Activated naive CD8-positive, alpha-beta T cell treated with anti-CD3 and anti-CD28 coated beads, Interleukin-2, amount 50 U/mL, for 24 hours (primary cell): ENCODE data around the gene ATP6V0E2.
"Not testable (repeated sequence)": the region's sequence is repeated elsewhere in the genome, so short reads cannot be mapped to it uniquely, and the experiment has no call there.

ENCODE experiments used
- ATAC-seq: fragments of 150-1000 bp; cut with Tn5 transposase; one replicate; pipeline ENCODE4 v1.10.0; 2021
- DNase-seq: peaks from one replicate; pipeline ENCODE4 v3.0.0; 2021
- H3K27ac Mint-ChIP-seq: one replicate; pipeline ENCODE4 v1.8.0; 2021; ENCODE audit warnings: mild to moderate bottlenecking, mixed read lengths
- H3K27me3 Mint-ChIP-seq: one replicate; pipeline ENCODE4 v1.8.0; 2021; ENCODE audit warnings: mixed read lengths
- H3K36me3 Mint-ChIP-seq: one replicate; pipeline ENCODE4 v1.8.0; 2021; ENCODE audit warnings: low read depth, mixed read lengths
- H3K4me1 Mint-ChIP-seq: one replicate; pipeline ENCODE4 v1.8.0; 2021; ENCODE audit warnings: mixed read lengths
- H3K4me3 Mint-ChIP-seq: one replicate; pipeline ENCODE4 v1.8.0; 2021; ENCODE audit warnings: mild to moderate bottlenecking, moderate library complexity, mixed read lengths
- H3K9me3 Mint-ChIP-seq: one replicate; pipeline ENCODE4 v1.8.0; 2021; ENCODE audit warnings: mixed read lengths

ATP6V0E2 gene

GRCh38 chr7:149885191-149886017 lies 11.6 kb downstream of the ATP6V0E2 start:
- ATAC-seq (no peak), DNase-seq (no peak)
- peaks cover 11% of the 10 kb centered on the region for H3K4me1 Mint-ChIP-seq
- H3K27me3 Mint-ChIP-seq: no peaks in the 10 kb centered on the region
- no peak overlapping the region for H3K4me3 Mint-ChIP-seq
- H3K36me3 Mint-ChIP-seq: no peaks in the 10 kb centered on the region
- no peaks in the 10 kb centered on the region for H3K9me3 Mint-ChIP-seq
- no peak overlapping the region for H3K27ac Mint-ChIP-seq

- no peaks in the 10 kb centered on the region for H3K27me3 Mint-ChIP-seq
These were observed 12.2 kb downstream of the ATP6V0E2 start for GRCh38 chr7:149886018-149886415.

DNA sequence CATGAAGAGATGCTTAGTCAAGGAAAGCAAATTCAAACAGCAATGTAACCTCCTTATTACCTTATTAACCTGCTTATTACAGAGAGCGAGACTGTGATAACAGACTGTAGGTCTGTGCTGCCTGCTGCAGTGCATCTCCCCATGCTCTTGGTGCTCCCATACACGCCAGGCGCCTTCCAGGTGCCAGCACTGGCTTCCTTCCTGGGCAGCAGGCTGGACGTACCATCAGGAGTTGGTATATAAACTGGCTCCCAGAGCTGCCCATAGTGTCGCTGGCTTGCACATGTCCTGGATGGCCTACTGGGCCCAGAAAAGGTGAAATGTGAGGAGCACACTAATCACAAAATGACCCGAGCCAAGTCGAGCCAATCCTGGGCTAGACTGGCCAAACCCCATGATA lies 13.5 kb downstream of the ATP6V0E2 start:
- H3K9me3 Mint-ChIP-seq: no peaks in the 10 kb centered on the region
- H3K27me3 Mint-ChIP-seq: no peaks in the 10 kb centered on the region
- H3K27ac Mint-ChIP-seq: no peak overlapping the region
- ATAC-seq (no peak), DNase-seq (no peak)
- peaks cover 11% of the 10 kb centered on the region for H3K4me1 Mint-ChIP-seq
- no peaks in the 10 kb centered on the region for H3K36me3 Mint-ChIP-seq
- no peak overlapping the region for H3K4me3 Mint-ChIP-seq

More at GRCh38 chr7:149886018-149886415, 12.2 kb downstream of the ATP6V0E2 start:
- no peak for DNase-seq
- H3K4me3 Mint-ChIP-seq: no peak overlapping the region
- peaks cover 11% of the 10 kb centered on the region for H3K4me1 Mint-ChIP-seq
- H3K9me3 Mint-ChIP-seq: no peaks in the 10 kb centered on the region
- no peaks in the 10 kb centered on the region for H3K36me3 Mint-ChIP-seq
- ATAC-seq: no peak
- H3K27ac Mint-ChIP-seq: no peak overlapping the region

DNA sequence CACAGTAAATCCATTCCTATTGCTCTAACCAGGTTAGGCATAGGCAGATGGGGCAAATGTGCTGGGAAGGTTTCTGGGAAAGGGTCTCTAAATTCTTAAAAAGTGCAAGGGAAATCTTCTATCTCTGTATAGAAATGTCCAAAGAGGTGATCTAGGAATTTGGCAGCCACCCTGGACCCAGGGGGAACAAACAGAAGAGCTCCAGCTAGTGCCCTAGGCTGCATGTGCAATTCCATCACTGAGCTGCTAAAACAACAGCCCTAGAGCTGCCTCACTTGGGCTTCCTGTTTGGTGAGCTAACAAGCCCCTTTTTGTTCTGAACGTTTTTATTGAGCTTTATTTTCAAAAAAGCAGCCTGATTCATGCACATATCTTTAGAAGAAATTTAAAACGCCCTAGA lies 16.9 kb downstream of the ATP6V0E2 start:
- H3K27me3 Mint-ChIP-seq, H3K36me3 Mint-ChIP-seq, H3K9me3 Mint-ChIP-seq, DNase-seq, H3K4me3 Mint-ChIP-seq, ATAC-seq, H3K4me1 Mint-ChIP-seq, H3K27ac Mint-ChIP-seq: not testable (repeated sequence)

GRCh38 chr7:149894957-149895356 lies 21.2 kb downstream of the ATP6V0E2 start:
- ATAC-seq, DNase-seq, H3K9me3 Mint-ChIP-seq, H3K27ac Mint-ChIP-seq, H3K4me3 Mint-ChIP-seq, H3K27me3 Mint-ChIP-seq, H3K4me1 Mint-ChIP-seq, H3K36me3 Mint-ChIP-seq: not testable (repeated sequence)

DNA sequence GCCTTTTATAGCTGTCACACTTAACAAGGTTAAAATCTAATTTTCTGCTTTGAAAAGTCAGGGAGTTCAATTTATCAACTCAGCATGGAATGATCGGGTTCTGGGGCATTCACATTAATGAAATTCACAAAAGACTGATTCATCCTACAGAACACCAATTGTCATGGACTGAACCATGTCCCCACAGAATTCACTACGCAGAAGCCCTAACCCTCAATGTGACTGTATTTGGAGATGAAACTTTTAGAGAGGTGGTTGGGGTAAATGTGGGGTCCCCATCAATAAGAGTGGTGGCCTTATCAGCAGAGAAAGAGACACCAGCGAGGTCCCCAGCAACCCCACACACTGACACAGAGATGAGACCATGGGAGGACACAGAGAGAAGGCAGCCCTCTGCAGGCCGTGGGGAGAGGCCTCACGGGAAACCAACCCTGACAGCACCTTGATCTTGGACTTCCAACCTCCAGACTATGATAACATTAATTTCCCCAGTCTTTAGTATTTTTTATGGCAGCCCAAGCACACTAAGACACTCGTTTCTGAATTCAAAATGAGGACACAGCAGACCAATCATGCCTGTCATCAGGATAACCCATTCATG lies 34.1 kb downstream of the ATP6V0E2 start:
- ATAC-seq, DNase-seq, H3K36me3 Mint-ChIP-seq, H3K9me3 Mint-ChIP-seq, H3K4me1 Mint-ChIP-seq, H3K27ac Mint-ChIP-seq, H3K27me3 Mint-ChIP-seq, H3K4me3 Mint-ChIP-seq: not testable (repeated sequence)

DNA sequence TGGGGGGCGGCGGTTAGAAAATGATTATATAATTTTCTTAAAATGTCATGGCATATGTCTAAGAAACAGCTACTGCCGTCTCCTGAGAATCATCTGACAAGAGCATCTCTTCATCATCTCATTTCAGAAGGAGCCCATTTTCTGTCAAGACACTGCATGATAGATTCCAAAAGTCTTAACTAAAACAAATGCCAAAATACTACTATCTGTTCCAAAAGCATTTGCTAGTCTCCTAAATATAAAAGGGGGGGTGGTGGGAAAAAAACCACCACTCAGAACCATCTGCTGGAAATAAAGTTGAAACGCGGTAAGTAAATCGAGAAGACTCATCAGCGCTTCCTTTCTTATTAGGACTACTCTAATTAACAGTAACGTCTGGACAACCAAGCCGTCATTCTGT lies 36.5 kb downstream of the ATP6V0E2 start:
- not testable (repeated sequence) for H3K27me3 Mint-ChIP-seq, ATAC-seq

DNA sequence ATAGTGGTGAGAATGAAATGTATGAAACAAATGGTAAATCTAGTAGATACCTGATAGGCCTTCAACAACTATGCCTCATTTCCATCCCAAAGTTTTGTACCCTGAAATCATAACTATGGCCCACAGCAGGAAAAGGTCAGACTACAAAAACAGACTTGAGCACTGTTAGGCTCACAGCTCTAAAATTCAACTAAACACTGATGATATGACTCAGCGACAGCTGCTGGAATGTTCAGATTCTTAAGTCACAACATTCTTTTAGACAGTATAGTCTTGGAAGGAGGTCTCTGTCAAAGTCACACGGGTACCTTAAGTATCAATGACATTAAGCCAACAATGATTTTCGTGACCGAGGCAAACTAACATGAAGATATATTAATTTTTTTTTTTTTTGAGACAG lies 38.4 kb downstream of the ATP6V0E2 start:
- not testable (repeated sequence) for H3K4me1 Mint-ChIP-seq, ATAC-seq, H3K27ac Mint-ChIP-seq, H3K4me3 Mint-ChIP-seq, H3K9me3 Mint-ChIP-seq, DNase-seq, H3K27me3 Mint-ChIP-seq, H3K36me3 Mint-ChIP-seq

More for the DNA sequence above, 36.5 kb downstream of the ATP6V0E2 start:
- H3K4me1 Mint-ChIP-seq, H3K36me3 Mint-ChIP-seq, H3K9me3 Mint-ChIP-seq, DNase-seq, H3K27ac Mint-ChIP-seq, H3K4me3 Mint-ChIP-seq: not testable (repeated sequence)

DNA sequence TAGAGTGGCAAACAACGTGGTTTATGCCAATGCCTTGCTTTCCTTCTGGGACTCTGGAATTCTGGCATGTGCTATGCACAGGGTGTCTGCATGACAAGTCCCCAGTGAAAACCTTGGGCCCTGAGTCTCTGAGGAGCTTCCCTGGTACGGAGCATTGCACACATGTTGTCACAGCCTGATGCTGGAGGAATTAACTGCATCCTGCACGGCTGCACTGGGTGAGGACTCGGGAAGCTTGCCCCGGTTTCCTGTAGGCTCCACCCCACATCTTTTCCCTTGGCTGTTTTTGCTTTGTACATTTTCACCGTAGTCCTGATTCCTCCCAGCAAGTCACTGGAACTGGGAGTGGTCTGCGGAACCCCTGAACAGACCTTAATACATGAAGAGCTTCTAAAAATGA lies 52.6 kb downstream of the ATP6V0E2 start:
- not testable (repeated sequence) for H3K4me1 Mint-ChIP-seq, H3K36me3 Mint-ChIP-seq, H3K9me3 Mint-ChIP-seq

More for the DNA sequence above, 52.6 kb downstream of the ATP6V0E2 start:
- not testable (repeated sequence) for H3K4me3 Mint-ChIP-seq, H3K27me3 Mint-ChIP-seq, ATAC-seq, H3K27ac Mint-ChIP-seq, DNase-seq
